Liver (tissue), 9 donors: ENCODE data around the gene ASB2. TPM values are rescaled to one million over a fixed set of nuclear protein-coding genes. Genes with fewer than 3 reads are reported as not detected.

Experiments used
- DNase-seq: peaks from one replicate; pipeline ENCODE4 v3.0.0-alpha.2; 2017; ENCODE audit warnings: low spot score
- H3K27ac ChIP-seq, 2 donors: one replicate each; pipeline ENCODE4 v1.7.0; 2013; ENCODE audit warnings: inconsistent platforms in 2 of 2, low read length in 2 of 2, control low read depth in 1 of 2, low read depth in 1 of 2, mild to moderate bottlenecking in 1 of 2
- H3K27me3 ChIP-seq, 4 donors: one replicate each; pipeline versions ENCODE4 v1.6.1 to v1.7.0; 2013; ENCODE audit warnings: low read length in 3 of 4, inconsistent platforms in 1 of 4, mild to moderate bottlenecking in 1 of 4, moderate library complexity in 1 of 4; ENCODE audit not compliant: control insufficient read depth in 4 of 4, insufficient read depth in 4 of 4
- H3K36me3 ChIP-seq, 4 donors: one replicate each; pipeline versions ENCODE4 v1.6.1 to v1.7.0; 2013; ENCODE audit warnings: low read length in 3 of 4, mild to moderate bottlenecking in 3 of 4, low read depth in 1 of 4, moderate library complexity in 1 of 4; ENCODE audit not compliant: control insufficient read depth in 4 of 4, insufficient read depth in 3 of 4
- H3K4me1 ChIP-seq, 4 donors: one replicate each; pipeline versions ENCODE4 v1.6.1 to v1.7.0; 2013; ENCODE audit warnings: low read length in 3 of 4, mild to moderate bottlenecking in 3 of 4, moderate library complexity in 1 of 4; ENCODE audit not compliant: control insufficient read depth in 4 of 4, insufficient read depth in 4 of 4
- H3K4me3 ChIP-seq, 3 donors: one replicate each; pipeline versions ENCODE4 v1.6.1 to v1.7.0; 2013; ENCODE audit warnings: low read length in 3 of 3, control low read depth in 1 of 3, low read depth in 1 of 3, mild to moderate bottlenecking in 1 of 3
- H3K9ac ChIP-seq, 2 donors: one replicate each; pipeline ENCODE4 v1.7.0; 2013; ENCODE audit warnings: low read length in 2 of 2, mild to moderate bottlenecking in 2 of 2, moderate library complexity in 2 of 2, control low read depth in 1 of 2, low read depth in 1 of 2
- H3K9me3 ChIP-seq, 4 donors: one replicate each; pipeline versions ENCODE4 v1.6.1 to v1.7.0; 2013; ENCODE audit warnings: low read length in 3 of 4; ENCODE audit not compliant: control insufficient read depth in 4 of 4
- EGR1 ChIP-seq, 2 donors: IDR thresholded peaks; 2 replicates each; pipeline ENCODE4 v1.6.1; 2016 to 2018; ENCODE audit warnings: antibody characterized with exemption in 2 of 2, low read depth in 2 of 2
- FOXA1 ChIP-seq: IDR thresholded peaks from 2 replicates; pipeline ENCODE4 v1.6.1; 2016; ENCODE audit warnings: antibody characterized with exemption
- FOXA2 ChIP-seq: IDR thresholded peaks from 2 replicates; pipeline ENCODE4 v1.6.1; 2016; ENCODE audit warnings: antibody characterized with exemption
- GABPA ChIP-seq, 2 donors: IDR thresholded peaks in 1 of 2; conservative IDR thresholded peaks in 1 of 2; 2 replicates each; pipeline ENCODE4 v1.6.1; 2016; ENCODE audit warnings: antibody characterized with exemption in 2 of 2, mild to moderate bottlenecking in 1 of 2, moderate library complexity in 1 of 2
- HNF4A ChIP-seq, 2 donors: conservative IDR thresholded peaks; 2 replicates each; pipeline ENCODE4 v1.6.1; 2016; ENCODE audit warnings: antibody characterized with exemption in 2 of 2, mild to moderate bottlenecking in 2 of 2
- HNF4G ChIP-seq: IDR thresholded peaks from 2 replicates; pipeline ENCODE4 v1.6.1; 2016; ENCODE audit warnings: antibody characterized with exemption
- JUND ChIP-seq, 2 donors: IDR thresholded peaks; 2 replicates each; pipeline ENCODE4 v1.6.1; 2016; ENCODE audit warnings: antibody characterized with exemption in 2 of 2
- MAX ChIP-seq: IDR thresholded peaks from 2 replicates; pipeline ENCODE4 v1.6.1; 2016; ENCODE audit warnings: antibody characterized with exemption
- NR2F2 ChIP-seq: IDR thresholded peaks from 2 replicates; pipeline ENCODE4 v1.6.1; 2016; ENCODE audit warnings: antibody characterized with exemption
- RAD21 ChIP-seq, 2 donors: IDR thresholded peaks; 2 replicates each; pipeline ENCODE4 v1.6.1; 2016; ENCODE audit warnings: antibody characterized with exemption in 2 of 2, mild to moderate bottlenecking in 2 of 2
- RXRA ChIP-seq, 2 donors: IDR thresholded peaks; 2 replicates each; pipeline ENCODE4 v1.6.1; 2017 to 2018; ENCODE audit warnings: antibody characterized with exemption in 2 of 2, mild to moderate bottlenecking in 1 of 2
- SP1 ChIP-seq: IDR thresholded peaks from 2 replicates; pipeline ENCODE4 v1.6.1; 2018; ENCODE audit warnings: antibody characterized with exemption, mild to moderate bottlenecking
- TAF1 ChIP-seq: conservative IDR thresholded peaks from 2 replicates; pipeline ENCODE4 v1.6.1; 2016; ENCODE audit warnings: antibody characterized with exemption, mild to moderate bottlenecking
- YY1 ChIP-seq: IDR thresholded peaks from 2 replicates; pipeline ENCODE4 v1.6.1; 2016; ENCODE audit warnings: antibody characterized with exemption, mild to moderate bottlenecking
- WGBS: extraction: QIAGEN DNeasy Blood & Tissue Kit; methylation state at CpG from one replicate; pipeline ENCODE4 v1.1.7; 2013; 5-methylcytosine and 5-hydroxymethylcytosine counted together
- polyA plus RNA-seq, 2 donors: library from polyadenylated mRNA; stranded (reverse) in 1 of 2; unstranded in 1 of 2; fragments of 200-250 nt in 1 of 2; fragments of >200 nt in 1 of 2; fragmentation: Nextera tagmentation in 1 of 2; extraction: Ambion mirVana in 1 of 2; gene quantifications; one replicate each; pipeline versions ENCODE4 v1.2.1 to v1.2.3, GENCODE V29; 2013 to 2015
- total RNA-seq, 2 donors: library from RNA; depleted of rRNA; stranded (reverse); fragments of >200 nt; gene quantifications; one replicate each; pipeline ENCODE4 v1.2.3, GENCODE V29; 2014
- TF ChIP-seq, protein P1 (sequence below): IDR thresholded peaks from 2 replicates; pipeline ENCODE4 v1.6.1; 2016; ENCODE audit warnings: antibody characterized with exemption
- TF ChIP-seq, protein P2 (sequence below): IDR thresholded peaks from 2 replicates; pipeline ENCODE4 v1.6.1; 2016; ENCODE audit warnings: antibody characterized with exemption
- TF ChIP-seq, protein P3 (sequence below): fragments of 150-350 bp; IDR thresholded peaks from 2 replicates; pipeline ENCODE4 v1.5.1; 2017; ENCODE audit warnings: improper control_type of control experiment, low read depth, low read length; ENCODE audit not compliant: missing input control
- TF ChIP-seq, protein P4 (sequence below): IDR thresholded peaks from 2 replicates; pipeline ENCODE4 v1.6.1; 2016; ENCODE audit warnings: antibody characterized with exemption, mild to moderate bottlenecking
- donor health status: healthy.
- donor health status: healthy.
- donor health status: healthy.
- donor health status: healthy.
- donor health status: healthy.

Gene ASB2
- total and polyA plus RNA-seq, 4 donors: 0.18 to 0.56 (median 0.38) TPM

- H3K27ac ChIP-seq: no peak overlapping the region
- no peak overlapping the region for H3K9ac ChIP-seq
- WGBS: 86% methylated on average over 4 of the region's 4 CpGs
- H3K9me3 ChIP-seq: peaks cover 0 to 3% (median under 1%) of the 10 kb centered on the region in 4 donors
- no peak for DNase-seq
- no peaks in the 10 kb centered on the region for H3K36me3 ChIP-seq
- no peaks in the 10 kb centered on the region for H3K27me3 ChIP-seq
- TF ChIP-seq YY1 (no peak), HNF4A (conservative IDR thresholded peaks at IDR 0.05) (no peak)
- no peaks in the 10 kb centered on the region for H3K4me1 ChIP-seq
- no peak overlapping the region for H3K4me3 ChIP-seq
Observed at GRCh38 chr14:93912782-93913181, 63.6 kb downstream of the ASB2 start.

DNA sequence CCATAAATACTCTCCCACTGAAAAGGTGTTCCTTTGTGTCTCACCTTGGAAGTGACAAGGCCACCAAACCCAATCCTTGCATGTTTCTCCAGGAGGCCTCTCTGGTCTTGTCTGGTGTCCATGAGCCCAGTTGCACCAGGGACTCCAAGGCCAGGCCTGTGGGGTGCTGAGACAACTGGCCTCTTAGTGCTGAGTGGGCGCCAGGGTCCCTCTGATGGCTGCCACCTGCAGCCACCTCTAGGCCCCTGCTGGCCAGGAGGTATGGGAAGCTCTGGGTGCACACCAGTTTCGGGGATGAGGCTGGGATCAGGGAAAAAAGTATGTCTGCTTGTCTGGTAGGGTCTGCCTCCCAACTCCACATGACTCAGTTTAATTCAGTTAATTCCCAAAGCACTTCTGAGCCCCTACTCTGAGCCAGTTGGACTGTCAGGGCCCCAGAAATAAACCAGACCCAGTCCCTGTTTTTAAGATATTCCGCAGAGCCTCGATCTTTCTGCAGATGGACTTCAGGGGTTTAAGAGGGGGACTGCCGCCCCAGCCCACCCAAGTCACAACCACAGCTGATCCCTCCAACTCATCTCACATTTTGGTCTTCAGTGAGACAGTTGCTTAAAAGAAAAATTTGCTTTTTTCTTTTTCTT lies 64.3 kb downstream of the ASB2 start:
- Histone ChIP-seq H3K9me3 (peaks cover 0 to 3% (median under 1%) of the 10 kb centered on the region in 4 donors), H3K27me3 (no peaks in the 10 kb centered on the region), H3K36me3 (no peaks in the 10 kb centered on the region), H3K27ac (no peak overlapping the region), H3K4me3 (no peak overlapping the region), H3K4me1 (no peaks in the 10 kb centered on the region), H3K9ac (no peak overlapping the region)
- no peak for TF ChIP-seq SP1
- no peak for TF ChIP-seq FOXA2
- no peak for TF ChIP-seq YY1
- TF ChIP-seq, protein P1, sequence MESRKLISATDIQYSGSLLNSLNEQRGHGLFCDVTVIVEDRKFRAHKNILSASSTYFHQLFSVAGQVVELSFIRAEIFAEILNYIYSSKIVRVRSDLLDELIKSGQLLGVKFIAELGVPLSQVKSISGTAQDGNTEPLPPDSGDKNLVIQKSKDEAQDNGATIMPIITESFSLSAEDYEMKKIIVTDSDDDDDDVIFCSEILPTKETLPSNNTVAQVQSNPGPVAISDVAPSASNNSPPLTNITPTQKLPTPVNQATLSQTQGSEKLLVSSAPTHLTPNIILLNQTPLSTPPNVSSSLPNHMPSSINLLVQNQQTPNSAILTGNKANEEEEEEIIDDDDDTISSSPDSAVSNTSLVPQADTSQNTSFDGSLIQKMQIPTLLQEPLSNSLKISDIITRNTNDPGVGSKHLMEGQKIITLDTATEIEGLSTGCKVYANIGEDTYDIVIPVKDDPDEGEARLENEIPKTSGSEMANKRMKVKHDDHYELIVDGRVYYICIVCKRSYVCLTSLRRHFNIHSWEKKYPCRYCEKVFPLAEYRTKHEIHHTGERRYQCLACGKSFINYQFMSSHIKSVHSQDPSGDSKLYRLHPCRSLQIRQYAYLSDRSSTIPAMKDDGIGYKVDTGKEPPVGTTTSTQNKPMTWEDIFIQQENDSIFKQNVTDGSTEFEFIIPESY: no peak
- TF ChIP-seq TAF1: no peak
- TF ChIP-seq HNF4G: no peak
- no peak for TF ChIP-seq JUND (IDR thresholded peaks at IDR 0.05)
- TF ChIP-seq, protein P2, sequence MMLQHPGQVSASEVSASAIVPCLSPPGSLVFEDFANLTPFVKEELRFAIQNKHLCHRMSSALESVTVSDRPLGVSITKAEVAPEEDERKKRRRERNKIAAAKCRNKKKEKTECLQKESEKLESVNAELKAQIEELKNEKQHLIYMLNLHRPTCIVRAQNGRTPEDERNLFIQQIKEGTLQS: no peak
- TF ChIP-seq RAD21 (IDR thresholded peaks at IDR 0.05): no peak
- no peak for TF ChIP-seq RXRA (IDR thresholded peaks at IDR 0.05)
- TF ChIP-seq HNF4A (conservative IDR thresholded peaks at IDR 0.05): no peak
- TF ChIP-seq EGR1 (IDR thresholded peaks at IDR 0.05; ENCODE audit: low read depth in 2 of 2): no peak
- TF ChIP-seq NR2F2: no peak
- TF ChIP-seq GABPA (IDR thresholded peaks at IDR 0.05 in 1 of 2, conservative IDR thresholded peaks at IDR 0.05 in 1 of 2): no peak
- TF ChIP-seq MAX: no peak
- TF ChIP-seq, protein P3, sequence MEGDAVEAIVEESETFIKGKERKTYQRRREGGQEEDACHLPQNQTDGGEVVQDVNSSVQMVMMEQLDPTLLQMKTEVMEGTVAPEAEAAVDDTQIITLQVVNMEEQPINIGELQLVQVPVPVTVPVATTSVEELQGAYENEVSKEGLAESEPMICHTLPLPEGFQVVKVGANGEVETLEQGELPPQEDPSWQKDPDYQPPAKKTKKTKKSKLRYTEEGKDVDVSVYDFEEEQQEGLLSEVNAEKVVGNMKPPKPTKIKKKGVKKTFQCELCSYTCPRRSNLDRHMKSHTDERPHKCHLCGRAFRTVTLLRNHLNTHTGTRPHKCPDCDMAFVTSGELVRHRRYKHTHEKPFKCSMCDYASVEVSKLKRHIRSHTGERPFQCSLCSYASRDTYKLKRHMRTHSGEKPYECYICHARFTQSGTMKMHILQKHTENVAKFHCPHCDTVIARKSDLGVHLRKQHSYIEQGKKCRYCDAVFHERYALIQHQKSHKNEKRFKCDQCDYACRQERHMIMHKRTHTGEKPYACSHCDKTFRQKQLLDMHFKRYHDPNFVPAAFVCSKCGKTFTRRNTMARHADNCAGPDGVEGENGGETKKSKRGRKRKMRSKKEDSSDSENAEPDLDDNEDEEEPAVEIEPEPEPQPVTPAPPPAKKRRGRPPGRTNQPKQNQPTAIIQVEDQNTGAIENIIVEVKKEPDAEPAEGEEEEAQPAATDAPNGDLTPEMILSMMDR: no peak
- TF ChIP-seq, protein P4, sequence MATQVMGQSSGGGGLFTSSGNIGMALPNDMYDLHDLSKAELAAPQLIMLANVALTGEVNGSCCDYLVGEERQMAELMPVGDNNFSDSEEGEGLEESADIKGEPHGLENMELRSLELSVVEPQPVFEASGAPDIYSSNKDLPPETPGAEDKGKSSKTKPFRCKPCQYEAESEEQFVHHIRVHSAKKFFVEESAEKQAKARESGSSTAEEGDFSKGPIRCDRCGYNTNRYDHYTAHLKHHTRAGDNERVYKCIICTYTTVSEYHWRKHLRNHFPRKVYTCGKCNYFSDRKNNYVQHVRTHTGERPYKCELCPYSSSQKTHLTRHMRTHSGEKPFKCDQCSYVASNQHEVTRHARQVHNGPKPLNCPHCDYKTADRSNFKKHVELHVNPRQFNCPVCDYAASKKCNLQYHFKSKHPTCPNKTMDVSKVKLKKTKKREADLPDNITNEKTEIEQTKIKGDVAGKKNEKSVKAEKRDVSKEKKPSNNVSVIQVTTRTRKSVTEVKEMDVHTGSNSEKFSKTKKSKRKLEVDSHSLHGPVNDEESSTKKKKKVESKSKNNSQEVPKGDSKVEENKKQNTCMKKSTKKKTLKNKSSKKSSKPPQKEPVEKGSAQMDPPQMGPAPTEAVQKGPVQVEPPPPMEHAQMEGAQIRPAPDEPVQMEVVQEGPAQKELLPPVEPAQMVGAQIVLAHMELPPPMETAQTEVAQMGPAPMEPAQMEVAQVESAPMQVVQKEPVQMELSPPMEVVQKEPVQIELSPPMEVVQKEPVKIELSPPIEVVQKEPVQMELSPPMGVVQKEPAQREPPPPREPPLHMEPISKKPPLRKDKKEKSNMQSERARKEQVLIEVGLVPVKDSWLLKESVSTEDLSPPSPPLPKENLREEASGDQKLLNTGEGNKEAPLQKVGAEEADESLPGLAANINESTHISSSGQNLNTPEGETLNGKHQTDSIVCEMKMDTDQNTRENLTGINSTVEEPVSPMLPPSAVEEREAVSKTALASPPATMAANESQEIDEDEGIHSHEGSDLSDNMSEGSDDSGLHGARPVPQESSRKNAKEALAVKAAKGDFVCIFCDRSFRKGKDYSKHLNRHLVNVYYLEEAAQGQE: no peak
- no peak for TF ChIP-seq FOXA1
- no peak for DNase-seq
- WGBS: 75% methylated on average over 5 of the region's 5 CpGs
